Peyer's patch (tissue), 4 donors: Measurements from ENCODE around the gene KRTAP12-2. TPM values are rescaled to one million over a fixed set of nuclear protein-coding genes. Genes with fewer than 3 reads are reported as not detected.

ENCODE experiments used
- DNase-seq, 3 donors: peaks; one replicate each; pipeline ENCODE4 v3.0.0-alpha.2; 2017 to 2019
- H3K27ac ChIP-seq, 4 donors: fragments of 200-600 bp; sonication (generic); one replicate each; pipeline ENCODE4 v1.5.1; 2016 to 2019
- H3K27me3 ChIP-seq, 2 donors: fragments of 200-600 bp; sonication (generic); one replicate each; pipeline ENCODE4 v1.5.1; 2019
- H3K36me3 ChIP-seq, 3 donors: fragments of 200-600 bp; sonication (generic); one replicate each; pipeline ENCODE4 v1.5.1; 2016 to 2019
- H3K4me1 ChIP-seq, 4 donors: fragments of 200-600 bp; sonication (generic); one replicate each; pipeline ENCODE4 v1.5.1; 2016 to 2019
- H3K4me3 ChIP-seq, 4 donors: fragments of 200-600 bp; sonication (generic); 1 replicate in 3 of 4; 2 replicates in 1 of 4; pipeline ENCODE4 v1.5.1; 2016 to 2019; ENCODE audit warnings: mild to moderate bottlenecking in 1 of 4
- H3K9me3 ChIP-seq, 4 donors: fragments of 200-600 bp; sonication (generic); one replicate each; pipeline ENCODE4 v1.5.1; 2016 to 2019; ENCODE audit warnings: mild to moderate bottlenecking in 1 of 4
- CTCF ChIP-seq, 6 experiments: fragments of 450-650 bp in 4 of 6; fragments of 200-600 bp in 2 of 6; sonication (generic) in 1 of 6; IDR thresholded peaks; one replicate each; pipeline ENCODE4 v1.5.1; 2017 to 2019; ENCODE audit warnings: antibody characterized with exemption in 6 of 6, mild to moderate bottlenecking in 3 of 6, moderate library complexity in 1 of 6
- POLR2A ChIP-seq, 2 donors: fragments of 450-650 bp; IDR thresholded peaks; one replicate each; pipeline ENCODE4 v1.5.1; 2017; ENCODE audit warnings: antibody characterized with exemption in 2 of 2, mild to moderate bottlenecking in 2 of 2, moderate library complexity in 2 of 2
- total RNA-seq, 4 donors: library from RNA; depleted of rRNA; stranded (reverse); fragments of >200 nt; gene quantifications; one replicate each; pipeline ENCODE4 v1.1.0, GENCODE V29; 2016

Gene KRTAP12-2
- total RNA-seq, 4 donors from 2014 or later = not detected

- H3K4me3 ChIP-seq = no peak overlapping the region
- H3K9me3 ChIP-seq = no peaks in the 10 kb centered on the region
- TF ChIP-seq POLR2A (IDR thresholded peaks at IDR 0.05) (no peak), CTCF (IDR thresholded peaks at IDR 0.05) (no peak)
- H3K36me3 ChIP-seq = no peaks in the 10 kb centered on the region
- peak in 2 of 3 donors; percentile 39 to 69 for DNase-seq
- no peaks in the 10 kb centered on the region for H3K4me1 ChIP-seq
- peak overlapping the region in 1 of 4 donors; percentile 46 for H3K27ac ChIP-seq
- no peaks in the 10 kb centered on the region for H3K27me3 ChIP-seq
These were observed 12.8 kb downstream of the KRTAP12-2 start for GRCh38 chr21:44653656-44654575.

- no peaks in the 10 kb centered on the region for H3K36me3 ChIP-seq
- TF ChIP-seq POLR2A (IDR thresholded peaks at IDR 0.05) (no peak), CTCF (IDR thresholded peaks at IDR 0.05) (no peak)
These were observed 13.6 kb downstream of the KRTAP12-2 start for GRCh38 chr21:44653123-44653522.

GRCh38 chr21:44650973-44651675 lies 15.6 kb downstream of the KRTAP12-2 start:
- no peak for TF ChIP-seq CTCF (IDR thresholded peaks at IDR 0.05)
- no peak for TF ChIP-seq POLR2A (IDR thresholded peaks at IDR 0.05)
- H3K36me3 ChIP-seq = no peaks in the 10 kb centered on the region
- H3K9me3 ChIP-seq = no peaks in the 10 kb centered on the region
- H3K27ac ChIP-seq = no peak overlapping the region
- no peaks in the 10 kb centered on the region for H3K27me3 ChIP-seq
- no peaks in the 10 kb centered on the region for H3K4me1 ChIP-seq
- H3K4me3 ChIP-seq = no peak overlapping the region
- DNase-seq = peak in 1 of 3 donors; percentile 3

More at GRCh38 chr21:44653123-44653522, 13.6 kb downstream of the KRTAP12-2 start:
- peak in 1 of 3 donors; percentile 16 for DNase-seq
- H3K27ac ChIP-seq = no peak overlapping the region
- no peaks in the 10 kb centered on the region for H3K27me3 ChIP-seq
- no peak overlapping the region for H3K4me3 ChIP-seq
- no peaks in the 10 kb centered on the region for H3K4me1 ChIP-seq
- no peaks in the 10 kb centered on the region for H3K9me3 ChIP-seq

- no peaks in the 10 kb centered on the region for H3K36me3 ChIP-seq
- H3K27me3 ChIP-seq = no peaks in the 10 kb centered on the region
- peak in 1 of 3 donors; percentile 4 for DNase-seq
- H3K27ac ChIP-seq = no peak overlapping the region
- no peak overlapping the region for H3K4me3 ChIP-seq
- no peak for TF ChIP-seq POLR2A (IDR thresholded peaks at IDR 0.05)
- no peak for TF ChIP-seq CTCF (IDR thresholded peaks at IDR 0.05)
- H3K4me1 ChIP-seq = no peaks in the 10 kb centered on the region
- peaks cover 0 to 3% (median 0%) of the 10 kb centered on the region in 4 donors for H3K9me3 ChIP-seq
These were observed 16.3 kb downstream of the KRTAP12-2 start for GRCh38 chr21:44650265-44650972.

GRCh38 chr21:44649521-44650100 lies 17.1 kb downstream of the KRTAP12-2 start:
- no peak overlapping the region for H3K27ac ChIP-seq
- peaks cover 0 to 5% (median 0%) of the 10 kb centered on the region in 4 donors for H3K9me3 ChIP-seq
- H3K4me1 ChIP-seq = no peaks in the 10 kb centered on the region
- H3K27me3 ChIP-seq = no peaks in the 10 kb centered on the region
- peak in 1 of 3 donors; percentile 8 for DNase-seq
- no peak overlapping the region for H3K4me3 ChIP-seq
- TF ChIP-seq CTCF (IDR thresholded peaks at IDR 0.05) (no peak), POLR2A (IDR thresholded peaks at IDR 0.05) (no peak)
- H3K36me3 ChIP-seq = no peaks in the 10 kb centered on the region
